Activated T-cell treated with anti-CD3 and anti-CD28 coated beads, Interleukin-2, amount 50 U/mL, for 4 hours (primary cell): Measurements from ENCODE around the gene SPATA17. TPM values are rescaled to one million over a fixed set of nuclear protein-coding genes. Genes with fewer than 3 reads are reported as not detected.

Experiments used
- ATAC-seq, 2 donors: fragments of 200-7000 bp; cut with Tn5 transposase; one replicate each; pipeline ENCODE4 v1.10.0; 2021
- DNase-seq: peaks from one replicate; pipeline ENCODE4 v3.0.0-alpha.2; 2020
- H3K27me3 Mint-ChIP-seq: one replicate; pipeline ENCODE4 v1.8.0; 2021; ENCODE audit warnings: low read depth, mixed read lengths
- H3K36me3 Mint-ChIP-seq: one replicate; pipeline ENCODE4 v1.8.0; 2022; ENCODE audit warnings: mixed read lengths; ENCODE audit not compliant: insufficient read depth
- H3K4me1 Mint-ChIP-seq: one replicate; pipeline ENCODE4 v1.8.0; 2021; ENCODE audit warnings: low read depth, mixed read lengths
- H3K4me3 Mint-ChIP-seq: one replicate; pipeline ENCODE4 v1.8.0; 2021; ENCODE audit warnings: mild to moderate bottlenecking, moderate library complexity, mixed read lengths
- H3K9me3 Mint-ChIP-seq: one replicate; pipeline ENCODE4 v1.8.0; 2021; ENCODE audit warnings: mixed read lengths
- total RNA-seq, 3 donors: library from RNA; stranded (reverse); gene quantifications; one replicate each; pipeline ENCODE4 v1.2.1, GENCODE V29; 2021

SPATA17 gene
- total RNA-seq, 3 donors from 2014 or later = not detected

DNA sequence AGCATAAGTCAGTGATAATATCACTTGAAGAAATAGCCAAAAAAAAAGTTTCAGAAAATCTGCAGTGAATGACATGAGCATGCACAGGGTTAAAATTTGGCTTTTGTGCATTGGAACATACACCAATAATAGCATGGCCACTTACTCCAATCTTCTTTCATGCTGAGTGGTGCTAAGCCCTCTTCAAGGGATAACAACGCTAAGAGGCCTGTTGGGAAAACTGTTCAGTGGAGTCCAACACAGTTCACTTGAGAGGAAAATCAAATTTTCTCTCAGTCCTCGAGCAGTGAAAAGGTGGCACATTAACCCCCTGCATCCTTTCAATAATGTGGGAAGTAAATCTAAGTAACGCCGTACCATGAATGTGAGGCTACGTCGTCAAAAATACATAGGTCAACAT lies 264.7 kb downstream of the SPATA17 start:
- Mint-ChIP-seq H3K4me3 (no peak overlapping the region), H3K9me3 (peaks cover 2% of the 10 kb centered on the region), H3K36me3 (no peaks in the 10 kb centered on the region), H3K27me3 (no peaks in the 10 kb centered on the region), H3K4me1 (no peaks in the 10 kb centered on the region)
- no peak for ATAC-seq
- no peak for DNase-seq

DNA sequence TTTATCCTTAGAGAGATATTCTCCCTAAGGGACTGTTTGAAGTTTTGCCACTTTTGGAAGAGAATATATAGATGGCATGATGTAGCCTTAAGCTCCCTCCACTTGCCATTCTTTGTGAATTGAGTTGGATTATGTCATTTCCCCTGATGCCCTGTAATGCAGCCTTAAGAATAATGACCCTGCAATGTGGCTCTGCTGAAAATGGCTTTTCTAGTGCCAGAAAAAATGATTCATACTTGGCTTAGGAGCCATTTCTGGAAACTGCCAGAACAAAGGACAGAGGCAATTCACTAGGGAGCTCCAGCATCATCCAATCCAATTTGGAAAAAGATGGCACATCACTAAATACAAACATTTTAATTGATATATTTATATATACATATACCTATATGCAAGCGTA lies 265.3 kb downstream of the SPATA17 start:
- no peaks in the 10 kb centered on the region for H3K9me3 Mint-ChIP-seq
- H3K27me3 Mint-ChIP-seq = no peaks in the 10 kb centered on the region
- DNase-seq (no peak), ATAC-seq (no peak)
- no peaks in the 10 kb centered on the region for H3K36me3 Mint-ChIP-seq
- H3K4me3 Mint-ChIP-seq = no peak overlapping the region
- no peaks in the 10 kb centered on the region for H3K4me1 Mint-ChIP-seq

DNA sequence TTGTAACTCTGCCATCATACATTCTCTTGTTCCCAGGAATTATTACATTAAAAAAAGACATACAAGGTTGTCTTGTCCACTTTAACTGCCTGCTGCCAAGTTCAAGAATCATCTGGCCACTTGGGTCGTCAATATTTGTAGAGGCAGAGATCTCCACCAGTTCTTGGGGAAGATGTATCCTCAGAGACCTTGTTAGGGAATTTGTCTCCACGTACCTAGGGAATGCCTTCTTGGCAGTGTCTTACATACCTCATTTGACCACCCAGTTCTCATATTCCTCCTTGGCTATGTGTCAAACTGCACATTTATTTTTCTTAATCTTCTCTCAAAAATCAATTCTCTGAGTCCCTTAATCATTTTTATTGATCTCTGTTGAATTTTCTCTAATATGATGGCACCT lies 266.0 kb downstream of the SPATA17 start:
- no peaks in the 10 kb centered on the region for H3K27me3 Mint-ChIP-seq
- ATAC-seq (no peak), DNase-seq (no peak)
- no peak overlapping the region for H3K4me3 Mint-ChIP-seq
- no peaks in the 10 kb centered on the region for H3K9me3 Mint-ChIP-seq
- no peaks in the 10 kb centered on the region for H3K36me3 Mint-ChIP-seq
- H3K4me1 Mint-ChIP-seq = no peaks in the 10 kb centered on the region

DNA sequence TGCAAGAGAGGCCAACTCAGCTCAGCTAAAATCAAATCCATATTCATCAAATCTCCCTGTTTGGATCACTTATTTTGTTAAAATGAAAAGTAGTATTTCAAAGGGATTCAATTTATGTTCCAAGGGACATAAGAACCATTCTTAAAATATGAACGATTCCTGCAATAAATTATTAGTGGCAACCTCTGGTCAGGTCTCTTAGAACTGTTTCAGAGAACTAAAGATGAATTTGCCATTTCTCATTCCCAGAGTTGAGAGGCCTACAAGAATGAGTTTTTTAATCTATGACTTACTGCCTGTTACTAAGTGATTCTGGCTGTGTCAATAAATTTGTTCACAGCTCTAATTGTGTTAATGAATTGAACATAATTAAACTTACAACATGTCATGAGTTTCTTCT lies 268.5 kb downstream of the SPATA17 start:
- Mint-ChIP-seq H3K4me1 (no peaks in the 10 kb centered on the region), H3K4me3 (no peak overlapping the region), H3K36me3 (no peaks in the 10 kb centered on the region), H3K9me3 (peaks cover 2% of the 10 kb centered on the region), H3K27me3 (no peaks in the 10 kb centered on the region)
- ATAC-seq = no peak
- no peak for DNase-seq

DNA sequence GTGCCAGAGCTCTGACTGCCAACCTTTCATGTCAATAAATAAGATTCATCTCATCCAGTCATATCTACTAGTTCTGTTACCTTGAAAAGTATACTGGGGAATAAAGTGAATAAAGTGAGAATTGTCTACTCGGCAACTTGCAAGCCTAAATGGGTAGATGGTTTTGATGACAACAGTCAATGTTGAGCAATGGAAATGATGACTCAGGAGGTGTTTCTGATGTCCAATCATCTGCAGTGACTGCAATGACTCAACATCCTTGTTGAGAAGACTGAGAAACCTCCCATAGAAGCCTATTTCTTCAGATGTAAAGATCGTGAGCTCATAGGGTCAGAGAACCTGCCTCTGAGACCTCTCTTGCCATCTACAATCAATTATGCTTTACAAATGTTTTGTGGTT lies 276.4 kb downstream of the SPATA17 start:
- no peak for DNase-seq
- H3K27me3 Mint-ChIP-seq = no peaks in the 10 kb centered on the region
- no peaks in the 10 kb centered on the region for H3K36me3 Mint-ChIP-seq
- peaks cover 7% of the 10 kb centered on the region for H3K9me3 Mint-ChIP-seq
- H3K4me1 Mint-ChIP-seq = no peaks in the 10 kb centered on the region
- ATAC-seq = no peak
- H3K4me3 Mint-ChIP-seq = no peak overlapping the region

DNA sequence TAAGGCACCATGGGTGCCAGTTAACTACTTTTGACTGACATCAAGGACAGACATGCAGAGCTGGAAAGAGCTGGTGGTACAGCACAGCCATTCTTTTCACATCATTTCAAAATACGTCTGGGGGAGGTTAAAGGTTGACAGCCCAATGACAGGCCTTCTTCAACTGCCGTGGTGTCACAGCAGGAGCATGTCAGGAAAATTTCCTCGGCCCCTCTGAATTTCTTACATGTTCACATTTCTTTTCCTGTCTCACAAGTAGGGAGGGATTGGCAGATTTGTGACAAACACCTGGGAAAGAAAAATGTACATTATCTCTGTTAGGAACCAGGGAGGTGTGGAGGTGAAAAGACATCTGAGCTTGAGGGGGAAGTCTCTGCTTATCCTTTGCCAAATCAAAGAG lies 279.1 kb downstream of the SPATA17 start:
- ATAC-seq (no peak), DNase-seq (no peak)
- no peaks in the 10 kb centered on the region for H3K4me1 Mint-ChIP-seq
- peaks cover 8% of the 10 kb centered on the region for H3K9me3 Mint-ChIP-seq
- no peaks in the 10 kb centered on the region for H3K36me3 Mint-ChIP-seq
- no peaks in the 10 kb centered on the region for H3K27me3 Mint-ChIP-seq
- no peak overlapping the region for H3K4me3 Mint-ChIP-seq

DNA sequence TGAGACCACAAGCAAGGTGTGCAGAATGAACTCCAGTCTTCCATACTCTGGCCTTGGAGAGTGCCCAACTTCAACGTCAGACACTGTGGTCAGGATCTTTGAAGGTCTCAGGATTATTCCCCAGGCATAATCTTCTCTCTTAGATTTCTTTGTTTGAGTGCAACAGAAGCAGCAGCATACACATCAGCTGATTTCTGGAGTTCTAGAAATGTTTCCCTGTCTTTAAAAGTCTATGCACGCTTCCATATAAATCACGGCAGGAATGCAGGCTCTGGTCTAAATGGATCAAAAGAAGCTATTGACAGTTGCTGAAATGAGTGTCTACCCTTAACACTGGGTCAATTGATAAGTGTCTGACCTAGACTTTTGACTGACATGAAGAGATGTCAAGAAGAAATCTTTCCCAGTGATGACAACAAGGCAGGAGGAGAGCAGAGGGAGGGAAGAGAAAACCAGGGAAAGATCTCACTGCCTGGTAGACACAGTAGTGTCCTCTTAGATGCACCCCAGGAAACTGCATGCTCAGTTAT lies 279.7 kb downstream of the SPATA17 start:
- Mint-ChIP-seq H3K4me3 (no peak overlapping the region), H3K36me3 (no peaks in the 10 kb centered on the region), H3K4me1 (no peaks in the 10 kb centered on the region), H3K9me3 (peaks cover 8% of the 10 kb centered on the region), H3K27me3 (no peaks in the 10 kb centered on the region)
- ATAC-seq = no peak
- DNase-seq = no peak

DNA sequence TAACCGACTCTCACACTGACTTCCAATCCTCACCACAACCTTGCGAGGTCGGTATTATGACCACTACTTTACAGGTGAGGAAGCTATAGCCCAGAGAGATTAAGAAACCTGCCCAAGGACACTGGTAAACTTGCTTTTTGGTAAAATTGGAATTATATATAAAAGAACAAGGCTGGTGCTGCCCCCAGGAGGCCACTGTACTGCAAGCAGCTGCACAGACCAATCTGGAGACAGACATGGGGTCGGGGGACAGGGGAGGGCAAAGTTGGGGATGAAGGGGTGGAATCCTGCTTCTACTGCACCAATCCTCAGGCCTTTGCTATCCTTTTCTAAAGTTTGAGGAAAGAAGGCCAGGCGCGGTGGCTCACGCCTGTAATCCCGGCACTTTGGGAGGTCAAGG lies 280.8 kb downstream of the SPATA17 start:
- H3K4me3 Mint-ChIP-seq = no peak overlapping the region
- DNase-seq = no peak
- no peaks in the 10 kb centered on the region for H3K27me3 Mint-ChIP-seq
- no peaks in the 10 kb centered on the region for H3K36me3 Mint-ChIP-seq
- H3K9me3 Mint-ChIP-seq = peaks cover 4% of the 10 kb centered on the region
- no peaks in the 10 kb centered on the region for H3K4me1 Mint-ChIP-seq
- no peak for ATAC-seq

DNA sequence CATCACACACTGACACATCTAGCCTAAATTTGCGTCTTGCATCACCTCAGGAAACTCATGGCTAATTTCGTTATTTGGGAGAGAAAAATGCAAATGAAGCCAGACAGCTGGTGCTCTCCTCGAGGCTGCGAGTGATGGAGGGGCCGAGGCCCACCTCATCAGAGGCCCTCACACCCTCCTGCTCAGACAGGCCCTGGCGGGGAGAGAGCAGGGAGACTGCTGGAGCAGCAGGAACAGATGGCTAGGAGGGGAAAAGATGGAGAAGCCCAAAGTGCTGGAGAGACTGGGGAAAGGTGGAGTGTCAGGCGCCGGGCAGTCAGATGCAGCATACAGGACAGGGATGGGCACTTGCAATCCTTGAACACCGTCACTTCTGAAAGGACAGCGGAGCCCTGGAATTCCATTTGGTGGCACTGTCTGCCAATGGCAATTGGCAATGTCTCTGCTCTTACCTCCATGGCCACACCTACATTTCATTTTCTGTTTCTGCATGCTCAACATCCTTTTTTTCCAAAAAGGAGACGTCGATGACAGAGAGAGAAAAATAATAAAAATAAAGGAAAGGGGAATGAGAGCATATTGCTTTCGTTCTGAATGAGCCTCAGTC lies 286.2 kb downstream of the SPATA17 start:
- ATAC-seq = no peak
- no peaks in the 10 kb centered on the region for H3K4me1 Mint-ChIP-seq

DNA sequence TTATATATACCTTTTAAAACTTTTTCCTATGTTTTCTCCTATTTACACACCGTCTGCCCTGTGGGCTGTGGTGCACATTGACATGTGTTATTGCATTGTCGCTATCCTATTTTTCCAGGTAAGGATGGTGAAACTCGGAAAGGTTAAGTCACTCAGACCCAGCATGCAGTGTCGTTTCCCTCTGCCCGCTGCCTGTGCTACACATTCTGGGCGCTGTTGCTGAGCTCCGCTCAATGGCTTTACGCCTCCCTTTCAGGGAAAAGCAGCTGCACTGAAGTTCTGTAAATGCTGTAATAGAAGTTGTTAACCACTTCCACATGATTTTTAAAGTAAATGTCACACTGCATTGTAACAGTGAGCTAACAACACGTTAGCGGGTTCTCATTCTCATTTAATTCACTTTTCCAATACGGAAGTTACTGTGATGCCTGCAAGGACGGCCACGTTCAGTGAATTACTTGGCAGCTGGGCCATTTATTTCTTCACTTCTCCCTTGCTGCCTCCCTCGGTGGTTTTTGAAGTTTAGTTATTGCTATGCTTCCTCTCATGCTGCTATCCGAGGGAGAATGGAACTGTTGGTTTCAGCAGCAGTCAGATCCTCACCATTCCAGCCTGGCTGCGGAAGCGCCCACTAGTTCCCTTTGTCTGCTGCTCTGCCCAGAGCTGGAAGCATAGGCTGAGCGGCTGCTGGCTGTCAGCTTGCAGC lies 288.7 kb downstream of the SPATA17 start:
- no peaks in the 10 kb centered on the region for H3K9me3 Mint-ChIP-seq
- DNase-seq (no peak), ATAC-seq (no peak)
- H3K36me3 Mint-ChIP-seq = no peaks in the 10 kb centered on the region
- peaks cover 9% of the 10 kb centered on the region for H3K27me3 Mint-ChIP-seq
- H3K4me3 Mint-ChIP-seq = no peak overlapping the region
- H3K4me1 Mint-ChIP-seq = no peaks in the 10 kb centered on the region

More for the DNA sequence above, 286.2 kb downstream of the SPATA17 start:
- Mint-ChIP-seq H3K4me3 (no peak overlapping the region), H3K36me3 (no peaks in the 10 kb centered on the region), H3K9me3 (peaks cover 4% of the 10 kb centered on the region), H3K27me3 (no peaks in the 10 kb centered on the region)
- DNase-seq = no peak

Other genes starting within 250 kb of the SPATA17 start
- 1 to 10 TPM; 7.5 to 8.5 (median 8.2) TPM for gene GPATCH2, start 254 bp upstream of the SPATA17 start, total RNA-seq